Measurements from ENCODE around the gene CLN6. TPM values are rescaled to one million over a fixed set of nuclear protein-coding genes. Genes with fewer than 3 reads are reported as not detected.

The CLN6 gene
- total and polyA plus RNA-seq, 2 of the 4 experiments (the other 2 are of a cell fraction): 6.5 to 31.9 TPM

GRCh38 chr15:68183616-68184315, 45.8 kb downstream of the CLN6 start:
- ATAC-seq (ENCODE audit: low read depth): no peak
- Histone ChIP-seq H3K4me3 (ENCODE audit: insufficient read depth, low read depth, low read length) (no peak overlapping the region), H2BK120ac (ENCODE audit: low read depth, low read length) (no peak overlapping the region), H3K36me3 (ENCODE audit: control insufficient read depth, insufficient read depth, low read length) (peaks cover 17% of the 10 kb centered on the region), H2AK9ac (replicated peaks; ENCODE audit: low read depth, low read length, poor library complexity) (no peak overlapping the region), H4K8ac (ENCODE audit: low read depth in 2 of 2, low read length in 2 of 2) (peak overlapping the region; percentile 15 to 32; a peak in 3 of 4 replicates), H3K9me1 (ENCODE audit: insufficient read depth, low read length) (peaks cover 3% of the 10 kb centered on the region; the same call in 1 of the 2 replicates), H3K9me3 (ENCODE audit: control insufficient read depth, insufficient read depth, low read length) (no peaks in the 10 kb centered on the region), H4K91ac (ENCODE audit: insufficient read depth, low read depth, low read length) (peak overlapping the region; percentile 5; the same call in 1 of the 2 replicates), H3K9ac (ENCODE audit: low read depth, low read length) (no peak overlapping the region), H2AFZ (replicated peaks; ENCODE audit: low read length, poor library complexity) (no peak overlapping the region), H2BK15ac (ENCODE audit: low read depth, low read length) (no peak overlapping the region), H3K4me2 (ENCODE audit: low read depth, low read length) (no peak overlapping the region), H3K27me3 (ENCODE audit: control insufficient read depth, insufficient read depth, low read length) (no peaks in the 10 kb centered on the region), H3K4me1 (ENCODE audit: control insufficient read depth, insufficient read depth, low read length) (peaks cover 8% of the 10 kb centered on the region), H4K20me1 (ENCODE audit: insufficient read depth, low read length) (peaks cover 8% of the 10 kb centered on the region; the same call in 1 of the 2 replicates), H3K18ac (ENCODE audit: low read depth, low read length) (peak overlapping the region; percentile 9; the same call in 1 of the 2 replicates), H3K79me1 (ENCODE audit: low read depth in 1 of 2, low read length in 2 of 2) (peaks cover 4 to 15% of the 10 kb centered on the region in 2 experiments; a peak in 3 of 4 replicates), H4K5ac (ENCODE audit: low read depth, low read length) (peak overlapping the region; percentile 16; the same call in 1 of the 2 replicates), H3K56ac (ENCODE audit: extremely low read depth, insufficient read depth, low read length) (no peak overlapping the region), H3K4ac (ENCODE audit: low read depth, low read length) (no peak overlapping the region), H2BK5ac (ENCODE audit: low read depth, low read length, poor library complexity, severe bottlenecking) (no peak overlapping the region), H3K14ac (replicated peaks; ENCODE audit: low read depth, low read length) (peak overlapping the region; percentile 27; the same call in 1 of the 2 replicates), H3K23ac (ENCODE audit: low read depth, low read length) (no peak overlapping the region; the same call in 1 of the 2 replicates), H2BK20ac (ENCODE audit: low read depth, low read length) (peak overlapping the region; percentile 22; the same call in 1 of the 2 replicates), H3K27ac (ENCODE audit: insufficient read depth, low read length) (no peak overlapping the region), H2AK5ac (ENCODE audit: low read depth, low read length) (no peak overlapping the region)
- BruUV-seq (replicated peaks): no TSS peak
- WGBS, 2 experiments (ENCODE audit: extremely low coverage in 2 of 2, insufficient read length in 1 of 2): no CpG with 5 or more reads among the region's 5 CpGs
- intact Hi-C loops (cut with micrococcal nuclease): no loop called here
- TF ChIP-seq BHLHE40 (IDR thresholded peaks at IDR 0.05; ENCODE audit: low read depth, low read length): no peak
- TF ChIP-seq NFE2L2 (IDR thresholded peaks at IDR 0.05; ENCODE audit: low read depth, low read length): no peak
- peak; percentile 87 for TF ChIP-seq CEBPB (IDR thresholded peaks at IDR 0.05; ENCODE audit: low read depth, low read length)
- TF ChIP-seq RAD21 (IDR thresholded peaks at IDR 0.05; ENCODE audit: low read length): no peak
- DNase-seq: peak; percentile 41
- CTCF ChIA-PET: interaction anchor here (0.7 kb wide), 1 partner anchor 22 kb away, joined by 3 read pairs; no protein-coding TSS in a partner anchor
- dilution Hi-C loops (cut with HindIII; ENCODE audit: low sequenced_read_pairs, unreplicated experiment): no loop called here
- in situ Hi-C loops (cut with MboI; ENCODE audit: low sequenced_read_pairs): no loop called here
- POLR2A ChIA-PET (ENCODE audit: unreplicated experiment): no interaction called here
